Hepatocyte (in vitro differentiated cells): Measurements from ENCODE around the gene DYRK1B. TPM values are rescaled to one million over a fixed set of nuclear protein-coding genes. Genes with fewer than 3 reads are reported as not detected.
"Not testable (repeated sequence)": the region's sequence is repeated elsewhere in the genome, so short reads cannot be mapped to it uniquely, and the experiment has no call there.

Source experiments
- DNase-seq: peaks from one replicate; pipeline ENCODE4 v3.0.0-alpha.2; 2016; ENCODE audit warnings: low spot score
- H2AFZ ChIP-seq: fragments of 200-600 bp; sonication (generic); 2 replicates; pipeline ENCODE4 v1.6.0; 2016; ENCODE audit warnings: antibody characterized with exemption, mild to moderate bottlenecking
- H3K27ac ChIP-seq: fragments of 200-600 bp; sonication (generic); 2 replicates; pipeline ENCODE4 v1.5.1; 2016; ENCODE audit warnings: mild to moderate bottlenecking
- H3K27me3 ChIP-seq: fragments of 200-600 bp; sonication (generic); 2 replicates; pipeline ENCODE4 v1.6.1; 2016
- H3K36me3 ChIP-seq: fragments of 200-600 bp; sonication (generic); replicated peaks from 2 replicates; pipeline ENCODE4 v1.5.1; 2016; ENCODE audit warnings: low read depth; ENCODE audit not compliant: insufficient read depth
- H3K4me1 ChIP-seq: fragments of 200-600 bp; sonication (generic); 2 replicates; pipeline ENCODE4 v1.5.1; 2016; ENCODE audit warnings: mild to moderate bottlenecking, moderate library complexity; ENCODE audit not compliant: insufficient read depth
- H3K4me2 ChIP-seq: fragments of 200-600 bp; sonication (generic); 2 replicates; pipeline ENCODE4 v1.6.0; 2016
- H3K4me3 ChIP-seq: fragments of 200-600 bp; sonication (generic); 2 replicates; pipeline ENCODE4 v1.5.1; 2016; ENCODE audit warnings: mild to moderate bottlenecking
- H3K79me2 ChIP-seq: fragments of 200-600 bp; sonication (generic); 2 replicates; pipeline ENCODE4 v1.6.0; 2017; ENCODE audit warnings: mild to moderate bottlenecking
- H3K9me2 ChIP-seq: fragments of 200-600 bp; sonication (generic); replicated peaks from 2 replicates; pipeline ENCODE4 v1.6.0; 2017; ENCODE audit warnings: mild to moderate bottlenecking; ENCODE audit not compliant: insufficient read depth
- H3K9me3 ChIP-seq: fragments of 200-600 bp; sonication (generic); 2 replicates; pipeline ENCODE4 v1.5.1; 2016; ENCODE audit warnings: low read depth, mild to moderate bottlenecking
- H4K20me1 ChIP-seq: fragments of 200-600 bp; sonication (generic); 2 replicates; pipeline ENCODE4 v1.6.0; 2016; ENCODE audit warnings: mild to moderate bottlenecking; ENCODE audit not compliant: insufficient read depth, poor library complexity, severe bottlenecking
- CTCF ChIP-seq: fragments of 200-600 bp; sonication (generic); IDR thresholded peaks from 2 replicates; pipeline ENCODE4 v1.5.1; 2016; ENCODE audit warnings: antibody characterized with exemption, mild to moderate bottlenecking; ENCODE audit not compliant: poor library complexity
- EZH2 ChIP-seq: fragments of 200-600 bp; sonication (generic); IDR thresholded peaks from 2 replicates; pipeline ENCODE4 v1.6.1; 2016; ENCODE audit warnings: antibody characterized with exemption, mild to moderate bottlenecking, borderline replicate concordance
- EZH2phosphoT487 ChIP-seq: fragments of 200-600 bp; sonication (generic); IDR thresholded peaks from one replicate; pipeline ENCODE4 v1.6.1; 2018; ENCODE audit warnings: antibody characterized with exemption, mild to moderate bottlenecking, low read depth, moderate library complexity; ENCODE audit not compliant: unreplicated experiment, severe bottlenecking
- WGBS: methylation state at CpG from one replicate; pipeline ENCODE4 v1.1.6; 2016; ENCODE audit warnings: low lambda C conversion rate; ENCODE audit errors: missing lambda C conversion rate; 5-methylcytosine and 5-hydroxymethylcytosine counted together
- polyA plus RNA-seq: library from polyadenylated mRNA; unstranded; fragments of >200 nt; fragmentation: Nextera tagmentation; extraction: Ambion mirVana; gene quantifications from 2 replicates; pipeline ENCODE4 v1.2.1, GENCODE V29; 2016
- total RNA-seq: library from RNA; depleted of rRNA; stranded (reverse); fragments of >200 nt; gene quantifications from 2 replicates; pipeline ENCODE4 v1.2.3, GENCODE V29; 2014

The DYRK1B gene
- 10.5 and 12.2 TPM in 2 replicates for total RNA-seq
- polyA plus RNA-seq: 25.7 and 28.0 TPM in 2 replicates

GRCh38 chr19:39833464-39834286 lies at the start of gene DYRK1B:
DYRK1B (minus strand) TSS chr19:39834162; CDS start chr19:39831867, 2,295 bp downstream.
- H3K27me3 ChIP-seq: no peaks in the 10 kb centered on the region
- peak within 1 kb of the TSS; percentile 69 for H3K4me3 ChIP-seq
- peak within 1 kb of the TSS; percentile 51 for H2AFZ ChIP-seq
- no peaks in the 10 kb centered on the region for H3K9me2 ChIP-seq
- H3K79me2 ChIP-seq: peaks cover 35% of the 10 kb centered on the region
- H4K20me1 ChIP-seq: peaks cover 12% of the 10 kb centered on the region
- TF ChIP-seq EZH2phosphoT487 (no peak), CTCF (no peak), EZH2 (no peak)
- H3K36me3 ChIP-seq: no peaks in the 10 kb centered on the region
- no peaks in the 10 kb centered on the region for H3K9me3 ChIP-seq
- WGBS: 3% methylated on average over 39 of the region's 59 CpGs
- peak within 1 kb of the TSS; percentile 86 for H3K4me2 ChIP-seq
- peak; percentile 100 for DNase-seq
- peak within 1 kb of the TSS; percentile 82 for H3K27ac ChIP-seq
- peaks cover 7% of the 10 kb centered on the region for H3K4me1 ChIP-seq

GRCh38 chr19:39882645-39883044 lies 48.7 kb upstream of the DYRK1B start:
- not testable (repeated sequence) for H4K20me1 ChIP-seq, H3K4me3 ChIP-seq, H3K4me1 ChIP-seq, H3K4me2 ChIP-seq, H3K27ac ChIP-seq, H3K27me3 ChIP-seq, H3K79me2 ChIP-seq, H3K9me3 ChIP-seq, DNase-seq, H3K9me2 ChIP-seq, H2AFZ ChIP-seq, H3K36me3 ChIP-seq
- WGBS: 83% methylated on average over 5 of the region's 10 CpGs

GRCh38 chr19:39881495-39882110 lies 47.6 kb upstream of the DYRK1B start:
- DNase-seq: peak; percentile 47
- not testable (repeated sequence) for H3K27me3 ChIP-seq, H3K36me3 ChIP-seq, H3K4me3 ChIP-seq, H4K20me1 ChIP-seq, H3K4me1 ChIP-seq, H3K9me3 ChIP-seq, H3K27ac ChIP-seq, H2AFZ ChIP-seq, H3K4me2 ChIP-seq, H3K79me2 ChIP-seq, H3K9me2 ChIP-seq
- TF ChIP-seq CTCF: peak; percentile 44
- 14% methylated on average over 15 of the region's 15 CpGs for WGBS

GRCh38 chr19:39880241-39880640 lies 46.3 kb upstream of the DYRK1B start:
- not testable (repeated sequence) for H3K27me3 ChIP-seq, H3K79me2 ChIP-seq, H3K4me3 ChIP-seq, H3K9me2 ChIP-seq, H2AFZ ChIP-seq, H3K36me3 ChIP-seq, H3K9me3 ChIP-seq, H3K27ac ChIP-seq, H3K4me2 ChIP-seq, H4K20me1 ChIP-seq, DNase-seq, H3K4me1 ChIP-seq
- 88% methylated on average over 4 of the region's 5 CpGs for WGBS

GRCh38 chr19:39879796-39880195 lies 45.8 kb upstream of the DYRK1B start:
- not testable (repeated sequence) for H3K79me2 ChIP-seq, H3K27me3 ChIP-seq, H3K4me1 ChIP-seq, DNase-seq, H3K9me3 ChIP-seq, H4K20me1 ChIP-seq, H3K9me2 ChIP-seq, H3K27ac ChIP-seq, H3K36me3 ChIP-seq, H3K4me3 ChIP-seq, H2AFZ ChIP-seq, H3K4me2 ChIP-seq
- 81% methylated on average over 5 of the region's 8 CpGs for WGBS

GRCh38 chr19:39878866-39879265 lies 44.9 kb upstream of the DYRK1B start:
- WGBS: 91% methylated on average over 11 of the region's 11 CpGs
- not testable (repeated sequence) for H3K4me1 ChIP-seq, DNase-seq, H3K36me3 ChIP-seq, H3K27me3 ChIP-seq, H3K4me3 ChIP-seq, H3K4me2 ChIP-seq, H3K79me2 ChIP-seq, H3K27ac ChIP-seq, H4K20me1 ChIP-seq, H3K9me3 ChIP-seq, H2AFZ ChIP-seq, H3K9me2 ChIP-seq
